GM23338 (cell line): Measurements from ENCODE around the gene CHSY1. TPM values are rescaled to one million over a fixed set of nuclear protein-coding genes. Genes with fewer than 3 reads are reported as not detected.

Experiments
- ATAC-seq: fragments of 200-7000 bp; cut with Tn5 transposase; 3 replicates; pipeline ENCODE4 v1.9.1; 2020
- DNase-seq: peaks from one replicate; pipeline ENCODE4 v3.0.0-alpha.2; 2015; ENCODE audit warnings: low spot score
- H2AFZ ChIP-seq: fragments of 200-600 bp; sonication (generic); 2 replicates; pipeline ENCODE4 v1.8.0; 2016; ENCODE audit warnings: antibody characterized with exemption, mild to moderate bottlenecking, moderate library complexity
- H3F3A ChIP-seq: fragments of 200-600 bp; sonication (generic); replicated peaks from 2 replicates; pipeline ENCODE4 v1.8.0; 2017; ENCODE audit warnings: antibody characterized with exemption, mixed run types, low read depth
- H3K27ac ChIP-seq: fragments of 200-600 bp; sonication (generic); 2 replicates; pipeline ENCODE4 v1.6.1; 2016; ENCODE audit warnings: low read depth
- H3K27me3 ChIP-seq: fragments of 200-600 bp; sonication (generic); 2 replicates; pipeline ENCODE4 v1.8.0; 2016; ENCODE audit warnings: mild to moderate bottlenecking, mixed run types, moderate library complexity; ENCODE audit not compliant: insufficient read depth
- H3K36me3 ChIP-seq: fragments of 200-600 bp; sonication (generic); 2 replicates; pipeline ENCODE4 v1.8.0; 2016; ENCODE audit warnings: mild to moderate bottlenecking; ENCODE audit not compliant: insufficient read depth
- H3K4me1 ChIP-seq: fragments of 200-600 bp; sonication (generic); 2 replicates; pipeline ENCODE4 v1.8.0; 2016; ENCODE audit warnings: mild to moderate bottlenecking, moderate library complexity; ENCODE audit not compliant: insufficient read depth
- H3K4me2 ChIP-seq: fragments of 200-600 bp; sonication (generic); 2 replicates; pipeline ENCODE4 v1.7.1; 2017; ENCODE audit warnings: mixed run types
- H3K4me3 ChIP-seq: fragments of 200-600 bp; sonication (generic); 2 replicates; pipeline ENCODE4 v1.6.1; 2016; ENCODE audit warnings: mixed run types
- H3K79me2 ChIP-seq: fragments of 200-600 bp; sonication (generic); replicated peaks from 2 replicates; pipeline ENCODE4 v1.8.0; 2017; ENCODE audit warnings: mild to moderate bottlenecking; ENCODE audit not compliant: insufficient read depth
- H3K9me2 ChIP-seq: fragments of 200-600 bp; sonication (generic); 2 replicates; pipeline ENCODE4 v1.8.0; 2017; ENCODE audit not compliant: insufficient read depth
- H4K20me1 ChIP-seq: fragments of 200-600 bp; sonication (generic); replicated peaks from 2 replicates; pipeline ENCODE4 v1.8.0; 2017; ENCODE audit warnings: mild to moderate bottlenecking; ENCODE audit not compliant: insufficient read depth
- H3K27ac Mint-ChIP-seq: 2 replicates; pipeline ENCODE4 v1.8.0; 2020; ENCODE audit warnings: inconsistent platforms, mild to moderate bottlenecking, moderate library complexity, mixed read lengths
- H3K27me3 Mint-ChIP-seq: 3 replicates; pipeline ENCODE4 v1.8.0; 2022; ENCODE audit warnings: low read depth, mild to moderate bottlenecking, moderate library complexity, mixed read lengths, inconsistent platforms; ENCODE audit not compliant: insufficient read depth, poor library complexity
- H3K36me3 Mint-ChIP-seq: 3 replicates; pipeline ENCODE4 v1.8.0; 2021; ENCODE audit warnings: low read depth, mild to moderate bottlenecking, inconsistent platforms, moderate library complexity, mixed read lengths
- H3K4me1 Mint-ChIP-seq: 3 replicates; pipeline ENCODE4 v1.8.0; 2020; ENCODE audit warnings: mild to moderate bottlenecking, inconsistent platforms, mixed read lengths
- H3K4me3 Mint-ChIP-seq: 3 replicates; pipeline ENCODE4 v1.8.0; 2021; ENCODE audit warnings: moderate library complexity, mild to moderate bottlenecking, inconsistent platforms, mixed read lengths
- H3K9me3 Mint-ChIP-seq: 3 replicates; pipeline ENCODE4 v1.8.0; 2020; ENCODE audit warnings: moderate library complexity, mild to moderate bottlenecking, inconsistent platforms, mixed read lengths
- CREB1 ChIP-seq: fragments of 250-450 bp; sonication (Bioruptor Pico); IDR thresholded peaks from 2 replicates; pipeline ENCODE4 v1.5.0; 2020; ENCODE audit warnings: low read depth, mild to moderate bottlenecking, moderate library complexity
- JUNB ChIP-seq: IDR thresholded peaks from one replicate; pipeline ENCODE4 v1.6.1; 2016; ENCODE audit warnings: antibody characterized with exemption; ENCODE audit not compliant: unreplicated experiment
- NANOG ChIP-seq: IDR thresholded peaks from 2 replicates; pipeline ENCODE4 v1.6.1; 2016; ENCODE audit warnings: antibody characterized with exemption, borderline replicate concordance
- STAT1 ChIP-seq: IDR thresholded peaks from one replicate; pipeline ENCODE4 v1.6.1; 2016; ENCODE audit warnings: antibody characterized with exemption; ENCODE audit not compliant: unreplicated experiment
- ZNF114 ChIP-seq: fragments of 250-450 bp; sonication (Bioruptor Pico); IDR thresholded peaks from 2 replicates; pipeline ENCODE4 v1.5.0; 2020; ENCODE audit warnings: mild to moderate bottlenecking, moderate library complexity
- polyA plus RNA-seq: library from polyadenylated mRNA; unstranded; fragments of >200 nt; fragmentation: Nextera tagmentation; extraction: Ambion mirVana; gene quantifications from 2 replicates; pipeline ENCODE4 v1.2.1, GENCODE V29; 2016
- total RNA-seq: library from RNA; depleted of rRNA; stranded (reverse); fragments of >200 nt; shearing (Covaris generic); gene quantifications from 2 replicates; pipeline ENCODE4 v1.2.3, GENCODE V29; 2014
- TF ChIP-seq, protein P1 (sequence below): fragments of 250-450 bp; sonication (Bioruptor Pico); IDR thresholded peaks from 2 replicates; pipeline ENCODE4 v1.5.0; 2020; ENCODE audit warnings: mild to moderate bottlenecking, moderate library complexity
- TF ChIP-seq, protein P2 (sequence below): IDR thresholded peaks from one replicate; pipeline ENCODE4 v1.6.1; 2018; ENCODE audit warnings: antibody characterized with exemption; ENCODE audit not compliant: unreplicated experiment
- TF ChIP-seq, protein P3 (sequence below), 2 experiments: fragments of 200-600 bp in 1 of 2; sonication (generic) in 1 of 2; conservative IDR thresholded peaks; 2 replicates each; pipeline versions ENCODE4 v1.5.1 to v1.6.1; 2016 to 2017; ENCODE audit warnings: antibody characterized with exemption in 2 of 2, low read depth in 2 of 2, mild to moderate bottlenecking in 2 of 2, moderate library complexity in 1 of 2

Gene CHSY1
- total and polyA plus RNA-seq, 2 experiments from 2014 or later = 9.8 to 47.7 TPM

DNA sequence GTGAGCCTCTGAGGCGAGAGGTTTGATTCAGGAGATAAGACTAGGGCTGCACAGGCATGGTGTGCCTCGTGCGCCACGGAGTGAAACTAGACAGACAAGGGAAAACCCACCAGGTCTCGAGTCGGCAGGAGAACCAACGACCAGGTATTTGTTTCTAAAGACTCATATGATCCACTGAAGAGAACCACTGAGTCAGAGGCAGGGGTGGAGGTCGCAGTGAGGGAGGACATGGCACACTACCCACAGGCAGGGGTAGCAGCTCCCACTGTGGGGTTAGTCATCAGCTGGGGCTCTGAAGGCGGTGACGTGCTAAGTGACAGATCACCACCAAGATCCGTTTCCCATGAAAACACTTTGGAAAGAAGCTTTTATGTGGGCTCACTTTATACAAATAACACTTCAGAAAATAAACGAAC, 45.7 kb downstream of the CHSY1 start (continued):
- TF ChIP-seq, protein P1, sequence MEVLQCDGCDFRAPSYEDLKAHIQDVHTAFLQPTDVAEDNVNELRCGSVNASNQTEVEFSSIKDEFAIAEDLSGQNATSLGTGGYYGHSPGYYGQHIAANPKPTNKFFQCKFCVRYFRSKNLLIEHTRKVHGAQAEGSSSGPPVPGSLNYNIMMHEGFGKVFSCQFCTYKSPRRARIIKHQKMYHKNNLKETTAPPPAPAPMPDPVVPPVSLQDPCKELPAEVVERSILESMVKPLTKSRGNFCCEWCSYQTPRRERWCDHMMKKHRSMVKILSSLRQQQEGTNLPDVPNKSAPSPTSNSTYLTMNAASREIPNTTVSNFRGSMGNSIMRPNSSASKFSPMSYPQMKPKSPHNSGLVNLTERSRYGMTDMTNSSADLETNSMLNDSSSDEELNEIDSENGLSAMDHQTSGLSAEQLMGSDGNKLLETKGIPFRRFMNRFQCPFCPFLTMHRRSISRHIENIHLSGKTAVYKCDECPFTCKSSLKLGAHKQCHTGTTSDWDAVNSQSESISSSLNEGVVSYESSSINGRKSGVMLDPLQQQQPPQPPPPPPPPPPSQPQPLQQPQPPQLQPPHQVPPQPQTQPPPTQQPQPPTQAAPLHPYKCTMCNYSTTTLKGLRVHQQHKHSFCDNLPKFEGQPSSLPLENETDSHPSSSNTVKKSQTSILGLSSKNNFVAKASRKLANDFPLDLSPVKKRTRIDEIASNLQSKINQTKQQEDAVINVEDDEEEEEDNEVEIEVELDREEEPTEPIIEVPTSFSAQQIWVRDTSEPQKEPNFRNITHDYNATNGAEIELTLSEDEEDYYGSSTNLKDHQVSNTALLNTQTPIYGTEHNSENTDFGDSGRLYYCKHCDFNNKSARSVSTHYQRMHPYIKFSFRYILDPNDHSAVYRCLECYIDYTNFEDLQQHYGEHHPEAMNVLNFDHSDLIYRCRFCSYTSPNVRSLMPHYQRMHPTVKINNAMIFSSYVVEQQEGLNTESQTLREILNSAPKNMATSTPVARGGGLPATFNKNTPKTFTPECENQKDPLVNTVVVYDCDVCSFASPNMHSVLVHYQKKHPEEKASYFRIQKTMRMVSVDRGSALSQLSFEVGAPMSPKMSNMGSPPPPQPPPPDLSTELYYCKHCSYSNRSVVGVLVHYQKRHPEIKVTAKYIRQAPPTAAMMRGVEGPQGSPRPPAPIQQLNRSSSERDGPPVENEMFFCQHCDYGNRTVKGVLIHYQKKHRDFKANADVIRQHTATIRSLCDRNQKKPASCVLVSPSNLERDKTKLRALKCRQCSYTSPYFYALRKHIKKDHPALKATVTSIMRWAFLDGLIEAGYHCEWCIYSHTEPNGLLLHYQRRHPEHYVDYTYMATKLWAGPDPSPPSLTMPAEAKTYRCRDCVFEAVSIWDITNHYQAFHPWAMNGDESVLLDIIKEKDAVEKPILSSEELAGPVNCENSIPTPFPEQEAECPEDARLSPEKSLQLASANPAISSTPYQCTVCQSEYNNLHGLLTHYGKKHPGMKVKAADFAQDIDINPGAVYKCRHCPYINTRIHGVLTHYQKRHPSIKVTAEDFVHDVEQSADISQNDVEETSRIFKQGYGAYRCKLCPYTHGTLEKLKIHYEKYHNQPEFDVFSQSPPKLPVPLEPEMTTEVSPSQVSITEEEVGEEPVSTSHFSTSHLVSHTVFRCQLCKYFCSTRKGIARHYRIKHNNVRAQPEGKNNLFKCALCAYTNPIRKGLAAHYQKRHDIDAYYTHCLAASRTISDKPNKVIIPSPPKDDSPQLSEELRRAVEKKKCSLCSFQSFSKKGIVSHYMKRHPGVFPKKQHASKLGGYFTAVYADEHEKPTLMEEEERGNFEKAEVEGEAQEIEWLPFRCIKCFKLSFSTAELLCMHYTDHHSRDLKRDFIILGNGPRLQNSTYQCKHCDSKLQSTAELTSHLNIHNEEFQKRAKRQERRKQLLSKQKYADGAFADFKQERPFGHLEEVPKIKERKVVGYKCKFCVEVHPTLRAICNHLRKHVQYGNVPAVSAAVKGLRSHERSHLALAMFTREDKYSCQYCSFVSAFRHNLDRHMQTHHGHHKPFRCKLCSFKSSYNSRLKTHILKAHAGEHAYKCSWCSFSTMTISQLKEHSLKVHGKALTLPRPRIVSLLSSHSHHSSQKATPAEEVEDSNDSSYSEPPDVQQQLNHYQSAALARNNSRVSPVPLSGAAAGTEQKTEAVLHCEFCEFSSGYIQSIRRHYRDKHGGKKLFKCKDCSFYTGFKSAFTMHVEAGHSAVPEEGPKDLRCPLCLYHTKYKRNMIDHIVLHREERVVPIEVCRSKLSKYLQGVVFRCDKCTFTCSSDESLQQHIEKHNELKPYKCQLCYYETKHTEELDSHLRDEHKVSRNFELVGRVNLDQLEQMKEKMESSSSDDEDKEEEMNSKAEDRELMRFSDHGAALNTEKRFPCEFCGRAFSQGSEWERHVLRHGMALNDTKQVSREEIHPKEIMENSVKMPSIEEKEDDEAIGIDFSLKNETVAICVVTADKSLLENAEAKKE (CRISPR knock-in tag) = no peak
- TF ChIP-seq, protein P2, sequence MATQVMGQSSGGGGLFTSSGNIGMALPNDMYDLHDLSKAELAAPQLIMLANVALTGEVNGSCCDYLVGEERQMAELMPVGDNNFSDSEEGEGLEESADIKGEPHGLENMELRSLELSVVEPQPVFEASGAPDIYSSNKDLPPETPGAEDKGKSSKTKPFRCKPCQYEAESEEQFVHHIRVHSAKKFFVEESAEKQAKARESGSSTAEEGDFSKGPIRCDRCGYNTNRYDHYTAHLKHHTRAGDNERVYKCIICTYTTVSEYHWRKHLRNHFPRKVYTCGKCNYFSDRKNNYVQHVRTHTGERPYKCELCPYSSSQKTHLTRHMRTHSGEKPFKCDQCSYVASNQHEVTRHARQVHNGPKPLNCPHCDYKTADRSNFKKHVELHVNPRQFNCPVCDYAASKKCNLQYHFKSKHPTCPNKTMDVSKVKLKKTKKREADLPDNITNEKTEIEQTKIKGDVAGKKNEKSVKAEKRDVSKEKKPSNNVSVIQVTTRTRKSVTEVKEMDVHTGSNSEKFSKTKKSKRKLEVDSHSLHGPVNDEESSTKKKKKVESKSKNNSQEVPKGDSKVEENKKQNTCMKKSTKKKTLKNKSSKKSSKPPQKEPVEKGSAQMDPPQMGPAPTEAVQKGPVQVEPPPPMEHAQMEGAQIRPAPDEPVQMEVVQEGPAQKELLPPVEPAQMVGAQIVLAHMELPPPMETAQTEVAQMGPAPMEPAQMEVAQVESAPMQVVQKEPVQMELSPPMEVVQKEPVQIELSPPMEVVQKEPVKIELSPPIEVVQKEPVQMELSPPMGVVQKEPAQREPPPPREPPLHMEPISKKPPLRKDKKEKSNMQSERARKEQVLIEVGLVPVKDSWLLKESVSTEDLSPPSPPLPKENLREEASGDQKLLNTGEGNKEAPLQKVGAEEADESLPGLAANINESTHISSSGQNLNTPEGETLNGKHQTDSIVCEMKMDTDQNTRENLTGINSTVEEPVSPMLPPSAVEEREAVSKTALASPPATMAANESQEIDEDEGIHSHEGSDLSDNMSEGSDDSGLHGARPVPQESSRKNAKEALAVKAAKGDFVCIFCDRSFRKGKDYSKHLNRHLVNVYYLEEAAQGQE = no peak

DNA sequence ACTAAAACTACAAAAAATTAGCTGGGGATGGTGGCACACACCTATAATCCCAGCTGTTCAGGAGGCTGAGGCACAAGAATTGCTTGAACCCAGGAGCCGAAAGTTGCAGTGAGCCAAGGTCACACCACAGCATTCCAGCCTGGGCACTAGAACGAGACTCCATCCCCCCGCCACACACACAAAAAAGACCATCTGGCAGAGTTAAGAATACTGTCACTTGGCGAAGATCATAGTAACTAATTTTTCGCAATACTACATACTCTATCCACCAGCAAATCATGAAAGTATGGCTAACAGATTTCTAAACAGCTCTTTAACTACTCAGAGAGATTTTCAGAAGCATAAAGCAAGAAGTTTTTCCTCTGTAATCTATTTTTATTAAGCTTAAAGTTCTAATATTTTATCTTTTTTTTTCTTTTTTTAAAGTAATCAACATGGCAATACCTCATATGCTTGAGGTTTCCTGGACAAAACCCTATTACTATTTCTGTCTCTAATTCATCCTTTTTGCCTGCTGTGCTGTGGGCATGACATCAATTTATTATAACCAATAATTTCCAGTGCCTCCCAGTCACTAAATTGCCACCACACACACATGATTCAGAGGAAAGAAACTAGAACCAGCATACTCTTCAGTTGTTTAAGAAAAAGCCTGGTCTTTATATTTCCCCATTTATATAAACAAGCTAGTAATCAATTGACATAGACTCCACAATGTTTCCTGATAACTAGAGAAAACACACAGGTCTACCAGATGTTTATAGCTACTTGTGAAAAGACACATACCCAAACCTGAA, 46.9 kb downstream of the CHSY1 start:
- no peak for ATAC-seq
- no peak overlapping the region for H3K27ac Mint-ChIP-seq
- H3K4me2 ChIP-seq = no peak overlapping the region
- TF ChIP-seq ZNF114 (CRISPR knock-in tag) (no peak), STAT1 (no peak), CREB1 (CRISPR knock-in tag) (no peak), NANOG (no peak), JUNB (no peak)
- TF ChIP-seq, protein P3, sequence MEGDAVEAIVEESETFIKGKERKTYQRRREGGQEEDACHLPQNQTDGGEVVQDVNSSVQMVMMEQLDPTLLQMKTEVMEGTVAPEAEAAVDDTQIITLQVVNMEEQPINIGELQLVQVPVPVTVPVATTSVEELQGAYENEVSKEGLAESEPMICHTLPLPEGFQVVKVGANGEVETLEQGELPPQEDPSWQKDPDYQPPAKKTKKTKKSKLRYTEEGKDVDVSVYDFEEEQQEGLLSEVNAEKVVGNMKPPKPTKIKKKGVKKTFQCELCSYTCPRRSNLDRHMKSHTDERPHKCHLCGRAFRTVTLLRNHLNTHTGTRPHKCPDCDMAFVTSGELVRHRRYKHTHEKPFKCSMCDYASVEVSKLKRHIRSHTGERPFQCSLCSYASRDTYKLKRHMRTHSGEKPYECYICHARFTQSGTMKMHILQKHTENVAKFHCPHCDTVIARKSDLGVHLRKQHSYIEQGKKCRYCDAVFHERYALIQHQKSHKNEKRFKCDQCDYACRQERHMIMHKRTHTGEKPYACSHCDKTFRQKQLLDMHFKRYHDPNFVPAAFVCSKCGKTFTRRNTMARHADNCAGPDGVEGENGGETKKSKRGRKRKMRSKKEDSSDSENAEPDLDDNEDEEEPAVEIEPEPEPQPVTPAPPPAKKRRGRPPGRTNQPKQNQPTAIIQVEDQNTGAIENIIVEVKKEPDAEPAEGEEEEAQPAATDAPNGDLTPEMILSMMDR (conservative IDR thresholded peaks at IDR 0.05; ENCODE audit: low read depth in 2 of 2) = no peak
- H3K27me3 ChIP-seq = no peaks in the 10 kb centered on the region
- DNase-seq = no peak
- H3K9me2 ChIP-seq = no peaks in the 10 kb centered on the region
- no peak overlapping the region for H2AFZ ChIP-seq
- H4K20me1 ChIP-seq = peaks cover 46% of the 10 kb centered on the region
- H3K79me2 ChIP-seq = peaks cover 85% of the 10 kb centered on the region
- H3K36me3 Mint-ChIP-seq = no peaks in the 10 kb centered on the region
- no peak overlapping the region for H3K27ac ChIP-seq
- peaks cover 20% of the 10 kb centered on the region for H3K4me1 ChIP-seq
- peaks cover 14% of the 10 kb centered on the region for H3K27me3 Mint-ChIP-seq
- peaks cover 46% of the 10 kb centered on the region for H3K4me1 Mint-ChIP-seq
- no peaks in the 10 kb centered on the region for H3K36me3 ChIP-seq
- no peak overlapping the region for H3K4me3 ChIP-seq
- H3K4me3 Mint-ChIP-seq = no peak overlapping the region
- no peaks in the 10 kb centered on the region for H3F3A ChIP-seq
- H3K9me3 Mint-ChIP-seq = no peaks in the 10 kb centered on the region
